Astrocyte of the spinal cord (primary cell): ENCODE measurements around the gene NGLY1.

Experiments
- DNase-seq: peaks from one replicate; pipeline ENCODE4 v3.0.0; 2011; ENCODE audit warnings: low read depth, low spot score
- H3K4me3 ChIP-seq: 2 replicates; pipeline ENCODE4 v1.5.1; 2011; ENCODE audit warnings: low read depth, mild to moderate bottlenecking, low read length, moderate library complexity
- in situ Hi-C: cut with HindIII; loops from 2 replicates; pipeline ENCODE4 v1.10.0; 2017; ENCODE audit warnings: low sequenced_read_pairs
- TF ChIP-seq, protein P1 (sequence below): IDR thresholded peaks from 2 replicates; pipeline ENCODE4 v1.5.1; 2012; ENCODE audit warnings: low read depth, mild to moderate bottlenecking, low read length, inconsistent platforms

The NGLY1 gene

DNA sequence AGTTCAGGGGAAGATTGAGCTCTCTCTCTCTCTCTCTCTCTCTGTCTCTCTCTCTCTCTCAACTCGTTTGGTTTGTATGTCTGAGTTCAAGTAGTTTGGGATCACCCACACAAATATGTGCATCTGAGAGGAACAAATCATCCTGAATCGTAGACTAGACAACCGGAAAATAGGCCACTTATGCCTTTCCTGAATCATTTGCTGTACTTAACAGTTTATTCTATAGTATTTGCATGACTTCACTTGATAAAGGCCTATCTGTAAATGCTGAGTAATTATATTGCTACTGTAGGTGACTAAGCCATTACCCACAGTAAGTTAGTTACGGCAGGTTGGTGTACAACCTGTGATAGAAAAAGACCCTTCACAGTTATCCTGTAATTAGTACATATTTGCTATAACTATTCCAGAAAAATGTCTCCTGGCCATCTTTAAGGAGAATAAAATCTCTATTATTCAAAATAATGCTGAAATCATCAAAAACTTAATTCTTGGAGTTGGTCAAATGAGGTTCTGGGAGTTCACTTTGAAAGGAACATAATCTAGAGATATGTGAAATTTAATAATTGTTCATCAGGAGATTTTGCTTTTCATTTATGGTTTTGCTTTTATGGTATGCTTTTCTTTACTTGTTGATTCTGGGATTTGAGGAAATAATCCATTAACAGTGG is 37.7 kb upstream of the NGLY1 start:
- TF ChIP-seq, protein P1, sequence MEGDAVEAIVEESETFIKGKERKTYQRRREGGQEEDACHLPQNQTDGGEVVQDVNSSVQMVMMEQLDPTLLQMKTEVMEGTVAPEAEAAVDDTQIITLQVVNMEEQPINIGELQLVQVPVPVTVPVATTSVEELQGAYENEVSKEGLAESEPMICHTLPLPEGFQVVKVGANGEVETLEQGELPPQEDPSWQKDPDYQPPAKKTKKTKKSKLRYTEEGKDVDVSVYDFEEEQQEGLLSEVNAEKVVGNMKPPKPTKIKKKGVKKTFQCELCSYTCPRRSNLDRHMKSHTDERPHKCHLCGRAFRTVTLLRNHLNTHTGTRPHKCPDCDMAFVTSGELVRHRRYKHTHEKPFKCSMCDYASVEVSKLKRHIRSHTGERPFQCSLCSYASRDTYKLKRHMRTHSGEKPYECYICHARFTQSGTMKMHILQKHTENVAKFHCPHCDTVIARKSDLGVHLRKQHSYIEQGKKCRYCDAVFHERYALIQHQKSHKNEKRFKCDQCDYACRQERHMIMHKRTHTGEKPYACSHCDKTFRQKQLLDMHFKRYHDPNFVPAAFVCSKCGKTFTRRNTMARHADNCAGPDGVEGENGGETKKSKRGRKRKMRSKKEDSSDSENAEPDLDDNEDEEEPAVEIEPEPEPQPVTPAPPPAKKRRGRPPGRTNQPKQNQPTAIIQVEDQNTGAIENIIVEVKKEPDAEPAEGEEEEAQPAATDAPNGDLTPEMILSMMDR, result no peak
- DNase-seq, result no peak
- no peak overlapping the region for H3K4me3 ChIP-seq
- in situ Hi-C loops, result no loop called here

DNA sequence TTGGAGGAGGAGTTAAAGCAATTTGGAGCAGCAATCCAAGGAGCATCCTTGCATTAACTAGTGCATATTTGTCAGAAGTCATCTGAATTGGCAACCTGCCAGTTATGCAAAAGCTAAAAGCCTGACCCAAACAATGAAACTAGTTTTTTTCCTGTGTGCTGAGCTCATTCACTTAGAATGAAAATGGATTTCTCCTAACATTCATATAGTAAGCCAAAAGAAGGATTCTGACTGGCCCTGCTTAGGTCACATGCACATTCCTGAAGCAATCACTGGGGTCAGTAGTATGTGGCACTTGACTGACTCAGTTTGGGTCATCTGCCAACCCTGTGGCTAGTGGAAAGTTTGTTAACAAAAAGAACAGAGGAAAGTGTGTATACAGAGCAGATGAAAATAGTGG is 37.1 kb upstream of the NGLY1 start:
- in situ Hi-C loops, result no loop called here
- H3K4me3 ChIP-seq, result no peak overlapping the region
- DNase-seq, result peak; percentile 94
- TF ChIP-seq, protein P1, result no peak

DNA sequence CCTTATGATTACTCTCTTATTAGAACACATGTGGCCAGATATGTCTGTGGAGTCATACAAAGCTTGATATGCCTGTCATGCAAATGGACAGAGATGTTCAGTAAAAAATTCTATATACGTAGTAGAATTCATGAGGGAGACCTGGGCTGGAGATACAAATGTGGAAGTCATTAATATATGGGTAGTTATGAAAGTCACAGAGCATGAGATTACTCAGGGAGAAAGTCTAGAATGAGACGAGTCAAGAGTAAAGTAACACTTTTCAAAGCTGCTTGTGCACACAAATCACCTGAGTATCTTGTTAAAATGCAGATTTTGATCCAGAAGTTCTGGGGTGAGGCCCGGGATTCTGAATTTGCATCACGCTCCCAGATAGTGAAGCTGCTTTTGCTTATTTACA is 35.1 kb upstream of the NGLY1 start:
- in situ Hi-C loops, result no loop called here
- DNase-seq, result no peak
- TF ChIP-seq, protein P1, result no peak

DNA sequence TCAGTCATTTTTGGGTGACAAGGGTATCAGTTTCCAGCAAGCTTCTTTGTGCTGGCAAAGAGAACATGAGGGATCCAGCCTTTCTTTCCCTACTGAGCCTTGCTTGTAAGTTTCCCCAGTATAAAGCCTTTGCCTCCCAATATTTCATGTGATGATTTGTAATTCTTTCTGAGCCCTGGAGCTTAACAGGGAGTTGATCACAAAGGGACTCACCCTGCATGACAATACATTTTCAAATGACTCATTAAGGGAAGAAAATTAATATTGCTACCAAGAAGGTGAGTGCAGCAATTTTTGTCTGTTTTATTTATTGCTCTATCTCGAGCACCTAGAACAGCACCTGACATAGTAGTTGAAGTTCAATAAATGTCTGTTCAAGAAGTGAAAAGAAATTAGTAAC is 34.4 kb upstream of the NGLY1 start:
- in situ Hi-C loops, result no loop called here
- no peak overlapping the region for H3K4me3 ChIP-seq
- no peak for DNase-seq
- TF ChIP-seq, protein P1, result no peak

More for the DNA sequence above, 35.1 kb upstream of the NGLY1 start:
- H3K4me3 ChIP-seq, result no peak overlapping the region

DNA sequence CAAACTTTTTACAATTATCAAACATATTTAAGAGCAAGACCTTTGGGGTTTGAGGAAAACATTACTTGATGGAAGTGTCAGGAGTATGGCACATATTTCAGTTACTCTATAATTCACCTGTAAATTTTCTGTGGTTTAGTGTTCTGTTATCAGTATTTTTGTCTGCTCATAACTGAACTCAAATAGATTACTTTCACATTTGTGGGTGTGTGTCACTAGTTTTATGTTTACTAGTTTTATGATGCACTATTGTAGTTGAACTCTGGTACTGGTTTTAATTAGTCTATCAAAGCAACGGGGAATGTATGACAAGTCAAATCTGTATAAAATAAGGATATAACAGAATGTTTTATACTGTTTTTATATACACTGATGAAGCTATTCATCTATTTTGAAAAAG is 33.9 kb upstream of the NGLY1 start:
- DNase-seq, result no peak
- in situ Hi-C loops, result no loop called here
- no peak overlapping the region for H3K4me3 ChIP-seq
- TF ChIP-seq, protein P1, result no peak

DNA sequence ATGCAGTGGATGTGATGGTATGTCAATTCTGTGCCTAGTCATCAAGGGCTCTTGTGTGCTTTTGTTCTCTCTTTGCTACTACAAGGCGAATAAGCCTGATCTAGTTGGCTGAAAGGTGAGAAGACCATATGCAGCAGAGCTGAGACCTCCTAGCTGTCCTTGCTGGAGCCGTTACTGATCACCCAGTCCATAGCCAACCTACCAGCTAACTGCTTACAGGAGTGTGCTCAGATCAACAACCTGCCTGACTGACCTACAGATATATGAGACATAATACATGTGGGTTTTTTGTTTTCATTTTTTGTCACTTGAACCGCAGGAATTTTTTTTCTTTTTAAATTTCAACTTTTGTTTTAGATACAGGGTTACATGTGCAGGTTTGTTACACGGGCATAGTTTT is 29.4 kb upstream of the NGLY1 start:
- TF ChIP-seq, protein P1, result no peak
- no peak for DNase-seq
- H3K4me3 ChIP-seq, result no peak overlapping the region
- in situ Hi-C loops, result no loop called here

DNA sequence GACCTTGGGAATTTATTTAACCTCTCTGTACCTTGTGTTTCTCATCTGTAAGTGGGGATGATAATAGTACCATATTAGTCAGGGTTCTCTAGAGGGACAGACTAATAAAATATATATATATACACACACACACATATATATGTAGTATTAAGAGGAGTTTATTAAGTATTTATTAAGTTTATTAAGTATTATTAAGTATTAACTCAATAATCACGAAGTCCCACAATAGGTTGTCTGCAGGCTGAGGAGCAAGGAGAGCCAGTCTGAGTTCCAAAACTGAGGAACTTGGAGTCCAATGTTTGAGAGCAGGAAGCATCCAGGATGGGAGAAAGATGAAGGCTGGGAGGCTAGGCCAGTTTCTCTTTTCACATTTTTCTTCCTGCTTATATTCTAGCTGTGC is 21.4 kb upstream of the NGLY1 start:
- no peak for DNase-seq
- in situ Hi-C loops, result no loop called here

More for the DNA sequence above, 21.4 kb upstream of the NGLY1 start:
- TF ChIP-seq, protein P1, result no peak
- H3K4me3 ChIP-seq, result no peak overlapping the region
